Omental fat pad (tissue), 4 donors: ENCODE measurements around the gene CHMP2A. TPM values are rescaled to one million over a fixed set of nuclear protein-coding genes. Genes with fewer than 3 reads are reported as not detected.
A peak's percentile ranks its signal among the peaks of the same experiment; 100 is the strongest.

Experiments used
- ATAC-seq: fragments of 150-250 bp; one replicate; pipeline ENCODE4 v1.9.1; 2016; ENCODE audit warnings: mild to moderate bottlenecking, moderate library complexity; ENCODE audit not compliant: low FRiP score
- DNase-seq: peaks from one replicate; pipeline ENCODE4 v3.0.0-alpha.2; 2019; ENCODE audit warnings: low spot score
- total RNA-seq, 4 donors: library from RNA; depleted of rRNA; stranded (reverse); fragments of >200 nt; gene quantifications; one replicate each; pipeline ENCODE4 v1.1.0, GENCODE V29; 2016
- TF ChIP-seq, protein P1 (sequence below), 3 donors: fragments of 450-650 bp; IDR thresholded peaks; one replicate each; pipeline ENCODE4 v1.5.1; 2016 to 2017; ENCODE audit warnings: antibody characterized with exemption in 3 of 3, mild to moderate bottlenecking in 3 of 3, moderate library complexity in 2 of 3

Gene CHMP2A
- total RNA-seq: 100 to 1,000 TPM in 2 of 4 donors, 10 to 100 TPM in 2; 87.0 to 115 (median 99.6) TPM

DNA sequence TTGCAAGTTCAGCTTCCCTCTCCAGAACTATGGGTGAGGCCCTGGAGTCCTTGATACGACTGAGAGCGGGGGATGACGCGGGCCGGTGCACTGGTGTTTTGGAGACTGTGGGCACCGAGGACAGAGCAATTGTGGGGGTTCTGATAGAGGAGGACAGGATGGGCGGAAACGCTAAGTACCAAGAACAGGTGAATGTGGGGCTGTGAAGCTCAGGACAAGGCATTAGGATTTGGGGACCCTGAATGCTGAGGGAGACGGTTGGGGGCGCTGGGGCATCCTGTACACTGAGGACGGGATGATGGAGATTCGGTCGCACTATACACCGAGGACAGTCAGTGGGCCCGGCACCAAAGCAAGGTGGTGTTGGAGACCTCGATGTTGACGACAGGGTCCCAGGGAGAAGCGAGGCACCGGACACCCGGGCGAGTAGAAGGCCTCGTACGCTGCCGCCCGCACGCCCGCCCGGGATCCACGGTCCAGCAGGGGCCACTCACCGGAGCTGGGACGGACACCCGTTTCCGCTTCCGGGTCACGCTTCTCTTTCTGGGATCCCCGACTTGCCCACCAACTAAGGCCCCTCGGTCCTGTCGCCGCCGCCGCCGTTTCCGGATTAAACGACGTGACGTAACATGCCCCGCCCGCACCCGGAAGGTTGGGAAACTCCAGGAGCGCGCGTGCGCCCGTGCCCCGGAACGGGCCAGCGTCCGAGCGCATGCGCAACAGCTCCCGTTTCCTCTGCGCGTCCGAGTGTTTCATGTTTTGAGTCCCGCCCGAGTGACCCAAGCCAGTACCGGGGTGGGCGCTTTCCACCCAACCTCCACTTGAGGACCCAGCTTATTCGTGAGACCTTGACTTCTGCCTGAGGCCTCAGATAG, at the start of gene CHMP2A:
CHMP2A (minus strand) TSS at position 612 of the 875 bp plus-strand sequence. CDS start 893 bp downstream, outside the sequence.
- TF ChIP-seq, protein P1, sequence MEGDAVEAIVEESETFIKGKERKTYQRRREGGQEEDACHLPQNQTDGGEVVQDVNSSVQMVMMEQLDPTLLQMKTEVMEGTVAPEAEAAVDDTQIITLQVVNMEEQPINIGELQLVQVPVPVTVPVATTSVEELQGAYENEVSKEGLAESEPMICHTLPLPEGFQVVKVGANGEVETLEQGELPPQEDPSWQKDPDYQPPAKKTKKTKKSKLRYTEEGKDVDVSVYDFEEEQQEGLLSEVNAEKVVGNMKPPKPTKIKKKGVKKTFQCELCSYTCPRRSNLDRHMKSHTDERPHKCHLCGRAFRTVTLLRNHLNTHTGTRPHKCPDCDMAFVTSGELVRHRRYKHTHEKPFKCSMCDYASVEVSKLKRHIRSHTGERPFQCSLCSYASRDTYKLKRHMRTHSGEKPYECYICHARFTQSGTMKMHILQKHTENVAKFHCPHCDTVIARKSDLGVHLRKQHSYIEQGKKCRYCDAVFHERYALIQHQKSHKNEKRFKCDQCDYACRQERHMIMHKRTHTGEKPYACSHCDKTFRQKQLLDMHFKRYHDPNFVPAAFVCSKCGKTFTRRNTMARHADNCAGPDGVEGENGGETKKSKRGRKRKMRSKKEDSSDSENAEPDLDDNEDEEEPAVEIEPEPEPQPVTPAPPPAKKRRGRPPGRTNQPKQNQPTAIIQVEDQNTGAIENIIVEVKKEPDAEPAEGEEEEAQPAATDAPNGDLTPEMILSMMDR (IDR thresholded peaks at IDR 0.05): no peak
- DNase-seq: peak; percentile 97
- peak; percentile 63 for ATAC-seq

DNA sequence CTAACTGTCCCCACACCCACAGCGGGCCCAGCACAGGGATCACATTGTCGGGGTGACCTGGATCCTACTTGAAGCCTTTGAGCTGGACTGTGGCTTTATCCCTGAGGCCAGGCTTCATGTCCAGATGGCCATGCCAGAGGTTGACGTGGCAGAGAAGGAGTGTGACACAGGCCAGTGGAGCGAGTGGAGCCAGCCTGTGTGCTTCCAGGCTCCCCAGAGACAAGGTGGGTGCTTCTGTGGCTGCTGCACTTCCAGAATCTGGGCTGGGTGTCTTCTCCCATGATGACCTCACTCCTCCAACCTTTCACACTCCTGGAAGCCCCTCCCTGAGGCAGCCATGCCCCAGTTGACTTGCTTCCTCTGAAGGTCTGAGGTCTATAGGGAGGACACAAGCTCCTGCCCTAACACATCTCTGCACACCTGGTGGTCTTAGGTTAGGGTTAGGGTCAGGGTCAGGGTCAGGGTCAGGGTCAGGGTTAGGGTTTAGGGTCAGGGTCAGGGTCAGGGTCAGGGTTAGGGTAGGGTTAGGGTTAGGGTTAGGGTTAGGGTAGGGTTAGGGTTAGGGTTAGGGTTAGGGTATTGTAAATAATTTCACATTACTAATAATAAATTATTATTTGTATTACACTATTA, 31.3 kb upstream of the CHMP2A start:
- DNase-seq: no peak
- TF ChIP-seq, protein P1 (IDR thresholded peaks at IDR 0.05): no peak
- no peak for ATAC-seq

DNA sequence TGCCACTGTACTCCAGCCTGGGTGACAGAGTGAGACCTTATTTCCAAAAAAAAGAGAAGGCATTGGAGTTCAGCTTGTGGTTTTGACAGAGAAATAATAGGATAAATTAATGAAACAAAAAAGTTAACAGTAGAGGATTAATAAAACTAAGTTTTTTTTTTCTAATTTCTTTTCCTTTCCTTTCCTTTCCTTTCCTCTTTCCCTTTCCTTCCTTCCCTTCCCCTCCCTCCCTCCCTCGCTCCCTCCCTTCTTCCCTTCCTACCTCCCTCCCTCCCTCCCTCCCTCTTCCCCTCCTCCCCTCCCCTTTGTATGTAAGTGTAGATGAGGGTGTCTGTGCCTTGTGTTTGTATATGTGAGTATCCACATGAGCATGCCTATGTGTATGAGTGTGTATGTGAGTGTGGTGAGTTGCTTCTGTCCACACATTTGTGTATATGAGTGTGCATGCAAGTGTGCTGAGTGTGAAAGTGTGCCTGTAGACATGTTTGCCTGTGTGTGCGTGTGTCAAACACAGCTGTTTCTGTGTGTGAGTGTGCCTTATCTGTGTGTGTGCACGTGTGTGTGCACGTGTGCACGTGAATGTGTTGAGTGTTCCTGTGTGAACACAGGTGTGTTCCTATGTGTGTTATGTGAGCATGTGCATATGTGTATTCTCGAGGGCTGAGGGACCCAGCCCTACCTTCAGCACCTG, 30.7 kb upstream of the CHMP2A start:
- TF ChIP-seq, protein P1 (IDR thresholded peaks at IDR 0.05): no peak
- DNase-seq (no peak), ATAC-seq (no peak)

DNA sequence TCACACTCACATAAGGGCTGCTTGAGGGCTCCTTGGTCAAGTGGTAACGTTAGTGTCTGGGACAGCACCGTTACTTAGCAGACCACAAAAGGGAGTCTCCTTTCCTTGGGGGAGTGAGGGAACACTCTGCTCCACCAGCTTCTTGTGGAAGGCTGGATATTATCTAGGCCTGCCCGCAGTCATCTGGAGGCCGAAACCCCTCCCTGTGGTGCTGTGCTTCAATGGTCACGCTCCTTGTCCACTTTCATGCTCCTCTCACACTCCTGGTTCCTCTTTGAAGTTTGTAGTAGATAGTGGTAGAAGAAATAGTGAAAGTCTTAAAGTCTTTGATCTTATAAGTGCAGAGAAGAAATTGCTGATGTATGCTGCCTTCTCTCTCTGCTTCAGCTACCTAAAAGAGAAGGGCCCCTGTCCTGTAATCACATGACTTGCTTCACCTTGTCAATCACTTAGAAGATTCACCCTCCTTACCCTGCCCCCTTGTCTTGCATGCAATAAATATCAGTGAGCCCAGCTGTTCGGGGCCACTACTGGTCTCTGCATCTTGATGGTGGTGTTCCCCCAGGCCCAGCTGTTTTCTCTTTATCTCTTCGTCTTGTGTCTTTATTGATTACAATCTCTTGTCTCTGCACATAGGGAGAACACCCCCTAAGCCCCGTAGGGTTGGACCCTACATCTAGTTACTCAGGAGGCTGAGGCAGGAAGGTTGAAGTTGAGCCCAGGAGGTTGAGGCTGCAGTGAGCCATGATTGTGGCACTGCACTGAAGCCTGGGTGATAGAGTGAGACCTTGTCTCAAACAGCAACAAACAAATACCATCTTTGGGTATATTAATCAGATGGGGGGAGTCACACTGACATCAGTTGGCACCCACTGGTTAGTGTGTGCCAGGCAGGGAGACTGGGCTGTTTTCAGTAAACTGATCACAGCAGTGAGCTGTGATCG, 29.9 kb upstream of the CHMP2A start:
- TF ChIP-seq, protein P1 (IDR thresholded peaks at IDR 0.05): no peak
- no peak for ATAC-seq
- DNase-seq: no peak

DNA sequence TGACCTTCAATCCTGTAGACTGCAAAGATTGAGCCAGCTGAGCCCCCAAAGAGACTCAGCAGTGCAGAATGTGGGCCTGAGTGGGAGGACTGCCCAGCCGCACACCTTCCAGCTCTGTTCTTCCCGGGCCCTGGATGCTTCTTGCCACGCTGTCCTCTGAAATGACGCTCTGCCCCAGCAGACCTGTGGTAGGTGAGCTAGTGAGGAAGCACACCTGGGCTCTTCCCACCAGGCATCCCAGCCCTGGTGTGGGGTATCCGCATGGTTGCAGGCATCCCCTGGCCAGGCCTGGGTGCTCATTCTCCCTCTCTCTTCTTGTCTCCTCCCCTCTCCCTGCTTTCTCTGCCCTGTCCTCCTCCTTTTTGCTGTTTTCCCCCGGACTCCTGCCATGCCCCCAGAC, 28.1 kb upstream of the CHMP2A start:
- TF ChIP-seq, protein P1 (IDR thresholded peaks at IDR 0.05): no peak
- ATAC-seq (no peak), DNase-seq (no peak)
